ENCODE data around the gene PCDH9. TPM values are rescaled to one million over a fixed set of nuclear protein-coding genes. Genes with fewer than 3 reads are reported as not detected.
"Not testable (repeated sequence)": the region's sequence is repeated elsewhere in the genome, so short reads cannot be mapped to it uniquely, and the experiment has no call there.

The PCDH9 gene
- total and polyA plus RNA-seq, 4 experiments from 2014 or later, result 0.08 to 0.18 (median 0.14) TPM

DNA sequence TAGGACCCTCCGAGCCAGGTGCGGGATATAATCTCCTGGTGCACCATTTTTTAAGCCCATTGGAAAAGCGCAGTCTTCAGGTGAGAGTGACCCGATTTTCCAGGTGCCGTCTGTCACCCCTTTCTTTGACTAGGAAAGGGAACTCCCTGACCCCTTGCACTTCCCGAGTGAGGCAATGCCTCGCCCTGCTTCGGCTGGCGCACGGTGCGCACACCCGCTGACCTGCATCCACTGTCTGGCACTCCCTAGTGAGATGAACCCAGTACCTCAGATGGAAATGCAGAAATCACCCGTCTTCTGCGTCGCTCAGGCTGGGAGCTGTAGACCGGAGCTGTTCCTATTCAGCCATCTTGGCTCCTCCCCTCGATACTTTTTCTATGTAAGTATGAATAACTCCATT, 970.7 kb downstream of the PCDH9 start:
- POLR2A ChIA-PET (ENCODE audit: partially characterized antibody); intact Hi-C loops (cut with micrococcal nuclease); H3K4me3 Mint-ChIP-seq; H3K27me3 Mint-ChIP-seq; H3K27ac Mint-ChIP-seq; H3K4me3 ChIP-seq (ENCODE audit: low read length in 2 of 2); H3K36me3 ChIP-seq (ENCODE audit: insufficient read depth, low read length); H3K4me1 Mint-ChIP-seq; DNase-seq; H3K27ac ChIP-seq (ENCODE audit: low read depth, low read length); H3K4me1 ChIP-seq (ENCODE audit: insufficient read depth, low read length); CTCF ChIA-PET (ENCODE audit: partially characterized antibody); H3K27me3 ChIP-seq (ENCODE audit: insufficient read depth, low read length); H3K36me3 Mint-ChIP-seq; H3K9me3 ChIP-seq (ENCODE audit: control insufficient read depth in 1 of 2, low read length in 2 of 2): not testable (repeated sequence)
- H3K9me3 Mint-ChIP-seq, result peaks cover 0 to 13% (median 7%) of the 10 kb centered on the region in 8 donors

Measured in CD4-positive, alpha-beta memory T cell (primary cell).